Stimulated activated CD4-positive, alpha-beta T cell treated with anti-CD3 and anti-CD28 coated beads, Interleukin-15, amount 100 ng/mL, for 48 hours (primary cell): ENCODE results near the gene AP2A1.

Source experiments
- DNase-seq, 2 donors: peaks; one replicate each; pipeline ENCODE4 v3.0.0-alpha.2; 2020; ENCODE audit warnings: low read depth in 2 of 2

Gene AP2A1

GRCh38 chr19:49855676-49856573 is 89.1 kb downstream of the AP2A1 start:
- no peak for DNase-seq

- no peak for DNase-seq
These were observed 89.8 kb downstream of the AP2A1 start for GRCh38 chr19:49856574-49857021.
